ENCODE measurements around the gene HS6ST3.

The HS6ST3 gene

GRCh38 chr13:96785986-96786385, 696.1 kb downstream of the HS6ST3 start:
- DNase-seq (ENCODE audit: low read depth), result no peak
- no peak for TF ChIP-seq CTCF (IDR thresholded peaks at IDR 0.05; ENCODE audit: control insufficient read depth, extremely low read depth, insufficient read depth)
- H3K4me3 ChIP-seq (ENCODE audit: low read depth, low read length), result no peak overlapping the region

- DNase-seq (ENCODE audit: low read depth), result no peak
- H3K4me3 ChIP-seq (ENCODE audit: low read depth, low read length), result no peak overlapping the region
- TF ChIP-seq CTCF (IDR thresholded peaks at IDR 0.05; ENCODE audit: control insufficient read depth, extremely low read depth, insufficient read depth), result no peak
Measured at GRCh38 chr13:96792188-96792587, 702.3 kb downstream of the HS6ST3 start.

- no peak for DNase-seq (ENCODE audit: low read depth)
- H3K4me3 ChIP-seq (ENCODE audit: low read depth, low read length), result no peak overlapping the region
- no peak for TF ChIP-seq CTCF (IDR thresholded peaks at IDR 0.05; ENCODE audit: control insufficient read depth, extremely low read depth, insufficient read depth)
Measured at GRCh38 chr13:96792736-96793403, 703.0 kb downstream of the HS6ST3 start.

- TF ChIP-seq CTCF (IDR thresholded peaks at IDR 0.05; ENCODE audit: control insufficient read depth, extremely low read depth, insufficient read depth), result no peak
- DNase-seq (ENCODE audit: low read depth), result no peak
- H3K4me3 ChIP-seq (ENCODE audit: low read depth, low read length), result no peak overlapping the region
Measured at GRCh38 chr13:96793404-96793755, 703.5 kb downstream of the HS6ST3 start.

- no peak overlapping the region for H3K4me3 ChIP-seq (ENCODE audit: low read depth, low read length)
- TF ChIP-seq CTCF (IDR thresholded peaks at IDR 0.05; ENCODE audit: control insufficient read depth, extremely low read depth, insufficient read depth), result no peak
- DNase-seq (ENCODE audit: low read depth), result no peak
Measured at GRCh38 chr13:96794669-96795068, 704.8 kb downstream of the HS6ST3 start.

- no peak for DNase-seq (ENCODE audit: low read depth)
- no peak for TF ChIP-seq CTCF (IDR thresholded peaks at IDR 0.05; ENCODE audit: control insufficient read depth, extremely low read depth, insufficient read depth)
- H3K4me3 ChIP-seq (ENCODE audit: low read depth, low read length), result no peak overlapping the region
Measured at GRCh38 chr13:96795670-96796069, 705.8 kb downstream of the HS6ST3 start.

GRCh38 chr13:96796091-96796633, 706.3 kb downstream of the HS6ST3 start:
- H3K4me3 ChIP-seq (ENCODE audit: low read depth, low read length), result no peak overlapping the region
- TF ChIP-seq CTCF (IDR thresholded peaks at IDR 0.05; ENCODE audit: control insufficient read depth, extremely low read depth, insufficient read depth), result peak; percentile 30
- no peak for DNase-seq (ENCODE audit: low read depth)
